ENCODE measurements around the gene DPP3.

Gene DPP3

GRCh38 chr11:66457826-66458225 is 22.4 kb upstream of the DPP3 start (continued):
- TF ChIP-seq, protein P1, sequence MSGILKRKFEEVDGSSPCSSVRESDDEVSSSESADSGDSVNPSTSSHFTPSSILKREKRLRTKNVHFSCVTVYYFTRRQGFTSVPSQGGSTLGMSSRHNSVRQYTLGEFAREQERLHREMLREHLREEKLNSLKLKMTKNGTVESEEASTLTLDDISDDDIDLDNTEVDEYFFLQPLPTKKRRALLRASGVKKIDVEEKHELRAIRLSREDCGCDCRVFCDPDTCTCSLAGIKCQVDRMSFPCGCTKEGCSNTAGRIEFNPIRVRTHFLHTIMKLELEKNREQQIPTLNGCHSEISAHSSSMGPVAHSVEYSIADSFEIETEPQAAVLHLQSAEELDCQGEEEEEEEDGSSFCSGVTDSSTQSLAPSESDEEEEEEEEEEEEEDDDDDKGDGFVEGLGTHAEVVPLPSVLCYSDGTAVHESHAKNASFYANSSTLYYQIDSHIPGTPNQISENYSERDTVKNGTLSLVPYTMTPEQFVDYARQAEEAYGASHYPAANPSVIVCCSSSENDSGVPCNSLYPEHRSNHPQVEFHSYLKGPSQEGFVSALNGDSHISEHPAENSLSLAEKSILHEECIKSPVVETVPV (CRISPR knock-in tag; IDR thresholded peaks at IDR 0.05) = no peak
- TF ChIP-seq CSDC2 (CRISPR knock-in tag; IDR thresholded peaks at IDR 0.05) (no peak), SNAI2 (CRISPR knock-in tag; IDR thresholded peaks at IDR 0.05) (no peak), ARNTL (CRISPR knock-in tag; IDR thresholded peaks at IDR 0.05; ENCODE audit: borderline replicate concordance, low read depth) (no peak), BACH2 (CRISPR knock-in tag; IDR thresholded peaks at IDR 0.05; ENCODE audit: borderline replicate concordance) (no peak)
- TF ChIP-seq, protein P2, sequence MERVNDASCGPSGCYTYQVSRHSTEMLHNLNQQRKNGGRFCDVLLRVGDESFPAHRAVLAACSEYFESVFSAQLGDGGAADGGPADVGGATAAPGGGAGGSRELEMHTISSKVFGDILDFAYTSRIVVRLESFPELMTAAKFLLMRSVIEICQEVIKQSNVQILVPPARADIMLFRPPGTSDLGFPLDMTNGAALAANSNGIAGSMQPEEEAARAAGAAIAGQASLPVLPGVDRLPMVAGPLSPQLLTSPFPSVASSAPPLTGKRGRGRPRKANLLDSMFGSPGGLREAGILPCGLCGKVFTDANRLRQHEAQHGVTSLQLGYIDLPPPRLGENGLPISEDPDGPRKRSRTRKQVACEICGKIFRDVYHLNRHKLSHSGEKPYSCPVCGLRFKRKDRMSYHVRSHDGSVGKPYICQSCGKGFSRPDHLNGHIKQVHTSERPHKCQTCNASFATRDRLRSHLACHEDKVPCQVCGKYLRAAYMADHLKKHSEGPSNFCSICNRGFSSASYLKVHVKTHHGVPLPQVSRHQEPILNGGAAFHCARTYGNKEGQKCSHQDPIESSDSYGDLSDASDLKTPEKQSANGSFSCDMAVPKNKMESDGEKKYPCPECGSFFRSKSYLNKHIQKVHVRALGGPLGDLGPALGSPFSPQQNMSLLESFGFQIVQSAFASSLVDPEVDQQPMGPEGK (CRISPR knock-in tag; IDR thresholded peaks at IDR 0.05; ENCODE audit: borderline replicate concordance) = no peak

DNA sequence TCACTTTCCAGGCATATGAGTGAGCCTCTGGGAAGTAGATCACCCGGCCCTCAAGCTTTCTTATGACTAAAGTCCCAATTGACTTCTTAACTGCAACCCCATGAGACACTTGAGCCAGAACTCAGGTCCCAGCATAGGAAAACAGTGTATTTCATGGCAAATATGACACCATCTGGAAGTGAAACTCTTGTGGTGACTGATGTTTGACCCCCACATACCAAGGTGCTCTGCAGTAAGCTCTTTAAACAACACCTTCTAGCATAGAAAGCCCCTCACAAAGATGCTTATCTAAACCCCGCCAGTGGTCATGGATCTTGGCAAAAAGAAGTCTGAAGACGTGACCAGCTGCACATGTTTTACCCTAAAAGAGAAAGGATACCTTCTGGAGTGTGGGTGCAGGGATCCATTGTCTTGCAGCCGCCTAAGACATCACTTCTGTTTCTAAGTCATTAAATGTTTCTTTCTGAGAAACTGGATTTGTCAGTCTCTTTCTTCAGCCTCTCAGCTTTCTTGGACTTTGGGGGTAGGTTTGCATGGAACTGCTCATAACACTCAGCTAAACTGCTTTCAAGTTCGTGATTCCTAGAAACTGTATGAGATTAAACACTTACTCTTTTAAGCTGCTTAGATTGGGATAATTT is 21.0 kb upstream of the DPP3 start:
- no peak for ATAC-seq
- TF ChIP-seq TCF4 (CRISPR knock-in tag; IDR thresholded peaks at IDR 0.05; ENCODE audit: borderline replicate concordance) = no peak
- TF ChIP-seq CREB5 (CRISPR knock-in tag; IDR thresholded peaks at IDR 0.05; ENCODE audit: low read depth) = no peak
- no peak for TF ChIP-seq TSHZ2 (CRISPR knock-in tag; IDR thresholded peaks at IDR 0.05)
- no peak for TF ChIP-seq BACH2 (CRISPR knock-in tag; IDR thresholded peaks at IDR 0.05; ENCODE audit: borderline replicate concordance)
- no peak for TF ChIP-seq TOX (CRISPR knock-in tag; IDR thresholded peaks at IDR 0.05; ENCODE audit: borderline replicate concordance)
- no peak for TF ChIP-seq ZFP3 (CRISPR knock-in tag; IDR thresholded peaks at IDR 0.05)
- TF ChIP-seq ESRRG (CRISPR knock-in tag; IDR thresholded peaks at IDR 0.05) = no peak
- TF ChIP-seq ZNF70 (CRISPR knock-in tag; IDR thresholded peaks at IDR 0.05) = no peak
- TF ChIP-seq ZNF565 (CRISPR knock-in tag; conservative IDR thresholded peaks at IDR 0.05; ENCODE audit: low read depth) = no peak
- TF ChIP-seq, protein P1 (CRISPR knock-in tag; IDR thresholded peaks at IDR 0.05) = no peak
- TF ChIP-seq OSR1 (CRISPR knock-in tag; IDR thresholded peaks at IDR 0.05) = no peak
- TF ChIP-seq, protein P2 (CRISPR knock-in tag; IDR thresholded peaks at IDR 0.05; ENCODE audit: borderline replicate concordance) = no peak
- TF ChIP-seq ZC3H10 (CRISPR knock-in tag; IDR thresholded peaks at IDR 0.05) = no peak
- TF ChIP-seq RARB (CRISPR knock-in tag; IDR thresholded peaks at IDR 0.05) = no peak
- TF ChIP-seq PPARA (CRISPR knock-in tag; IDR thresholded peaks at IDR 0.05; ENCODE audit: borderline replicate concordance) = no peak
- TF ChIP-seq, protein P3, sequence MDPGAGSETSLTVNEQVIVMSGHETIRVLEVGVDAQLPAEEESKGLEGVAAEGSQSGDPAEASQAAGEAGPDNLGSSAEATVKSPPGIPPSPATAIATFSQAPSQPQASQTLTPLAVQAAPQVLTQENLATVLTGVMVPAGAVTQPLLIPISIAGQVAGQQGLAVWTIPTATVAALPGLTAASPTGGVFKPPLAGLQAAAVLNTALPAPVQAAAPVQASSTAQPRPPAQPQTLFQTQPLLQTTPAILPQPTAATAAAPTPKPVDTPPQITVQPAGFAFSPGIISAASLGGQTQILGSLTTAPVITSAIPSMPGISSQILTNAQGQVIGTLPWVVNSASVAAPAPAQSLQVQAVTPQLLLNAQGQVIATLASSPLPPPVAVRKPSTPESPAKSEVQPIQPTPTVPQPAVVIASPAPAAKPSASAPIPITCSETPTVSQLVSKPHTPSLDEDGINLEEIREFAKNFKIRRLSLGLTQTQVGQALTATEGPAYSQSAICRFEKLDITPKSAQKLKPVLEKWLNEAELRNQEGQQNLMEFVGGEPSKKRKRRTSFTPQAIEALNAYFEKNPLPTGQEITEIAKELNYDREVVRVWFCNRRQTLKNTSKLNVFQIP (CRISPR knock-in tag; IDR thresholded peaks at IDR 0.05; ENCODE audit: borderline replicate concordance, low read depth) = no peak
- no peak for TF ChIP-seq ZNF8 (CRISPR knock-in tag; IDR thresholded peaks at IDR 0.05)

Data from SK-N-SH treated with all-trans-retinoic acid at 6 μM for 48 hours (cell line).